Nephron progenitor cell (in vitro differentiated cells): Measurements from ENCODE around the gene CLDN16.

Experiments used
- DNase-seq: peaks from one replicate; pipeline ENCODE4 v3.0.0; 2021
- H3K27ac Mint-ChIP-seq: 2 replicates; pipeline ENCODE4 v1.8.0; 2021; ENCODE audit warnings: mild to moderate bottlenecking, moderate library complexity, mixed read lengths
- H3K27me3 Mint-ChIP-seq: 2 replicates; pipeline ENCODE4 v1.8.0; 2021; ENCODE audit warnings: mild to moderate bottlenecking, low read depth, mixed read lengths; ENCODE audit not compliant: poor library complexity
- H3K36me3 Mint-ChIP-seq: 2 replicates; pipeline ENCODE4 v1.8.0; 2021; ENCODE audit warnings: low read depth, mixed read lengths
- H3K4me1 Mint-ChIP-seq: 2 replicates; pipeline ENCODE4 v1.8.0; 2021; ENCODE audit warnings: mixed read lengths
- H3K4me3 Mint-ChIP-seq: 2 replicates; pipeline ENCODE4 v1.8.0; 2021; ENCODE audit warnings: mild to moderate bottlenecking, moderate library complexity, mixed read lengths
- H3K9me3 Mint-ChIP-seq: 2 replicates; pipeline ENCODE4 v1.8.0; 2021; ENCODE audit warnings: mild to moderate bottlenecking, moderate library complexity, mixed read lengths
- TF ChIP-seq, protein P1 (sequence below): fragments of 200-600 bp; sonication (generic); IDR thresholded peaks from 2 replicates; pipeline ENCODE4 v1.5.0; 2021; ENCODE audit warnings: antibody characterized with exemption

The CLDN16 gene

DNA sequence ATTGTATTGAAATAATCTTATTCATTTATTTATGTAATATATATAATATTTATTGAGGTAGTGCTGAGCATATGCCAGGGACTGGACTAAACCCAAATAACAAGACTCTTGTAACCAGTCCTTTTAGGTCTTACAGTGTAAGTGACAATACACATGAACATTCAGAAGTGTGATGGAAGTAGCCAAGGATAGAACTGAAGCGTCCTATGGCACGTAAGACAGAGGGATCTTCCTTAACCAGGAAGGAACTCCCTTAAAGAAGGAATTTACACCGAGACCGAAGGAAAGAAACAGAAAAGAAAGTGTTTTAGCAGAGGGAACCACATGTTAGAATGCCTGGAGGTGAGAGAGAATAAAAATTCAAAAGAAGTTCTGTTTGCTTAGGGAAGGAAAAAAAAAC, 42.1 kb upstream of the CLDN16 start:
- peaks cover 15% of the 10 kb centered on the region for H3K4me1 Mint-ChIP-seq
- H3K9me3 Mint-ChIP-seq = peaks cover 15% of the 10 kb centered on the region
- no peak for DNase-seq
- H3K27me3 Mint-ChIP-seq = no peaks in the 10 kb centered on the region
- no peak overlapping the region for H3K27ac Mint-ChIP-seq
- H3K4me3 Mint-ChIP-seq = no peak overlapping the region
- TF ChIP-seq, protein P1, sequence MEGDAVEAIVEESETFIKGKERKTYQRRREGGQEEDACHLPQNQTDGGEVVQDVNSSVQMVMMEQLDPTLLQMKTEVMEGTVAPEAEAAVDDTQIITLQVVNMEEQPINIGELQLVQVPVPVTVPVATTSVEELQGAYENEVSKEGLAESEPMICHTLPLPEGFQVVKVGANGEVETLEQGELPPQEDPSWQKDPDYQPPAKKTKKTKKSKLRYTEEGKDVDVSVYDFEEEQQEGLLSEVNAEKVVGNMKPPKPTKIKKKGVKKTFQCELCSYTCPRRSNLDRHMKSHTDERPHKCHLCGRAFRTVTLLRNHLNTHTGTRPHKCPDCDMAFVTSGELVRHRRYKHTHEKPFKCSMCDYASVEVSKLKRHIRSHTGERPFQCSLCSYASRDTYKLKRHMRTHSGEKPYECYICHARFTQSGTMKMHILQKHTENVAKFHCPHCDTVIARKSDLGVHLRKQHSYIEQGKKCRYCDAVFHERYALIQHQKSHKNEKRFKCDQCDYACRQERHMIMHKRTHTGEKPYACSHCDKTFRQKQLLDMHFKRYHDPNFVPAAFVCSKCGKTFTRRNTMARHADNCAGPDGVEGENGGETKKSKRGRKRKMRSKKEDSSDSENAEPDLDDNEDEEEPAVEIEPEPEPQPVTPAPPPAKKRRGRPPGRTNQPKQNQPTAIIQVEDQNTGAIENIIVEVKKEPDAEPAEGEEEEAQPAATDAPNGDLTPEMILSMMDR = no peak
- H3K36me3 Mint-ChIP-seq = no peaks in the 10 kb centered on the region

DNA sequence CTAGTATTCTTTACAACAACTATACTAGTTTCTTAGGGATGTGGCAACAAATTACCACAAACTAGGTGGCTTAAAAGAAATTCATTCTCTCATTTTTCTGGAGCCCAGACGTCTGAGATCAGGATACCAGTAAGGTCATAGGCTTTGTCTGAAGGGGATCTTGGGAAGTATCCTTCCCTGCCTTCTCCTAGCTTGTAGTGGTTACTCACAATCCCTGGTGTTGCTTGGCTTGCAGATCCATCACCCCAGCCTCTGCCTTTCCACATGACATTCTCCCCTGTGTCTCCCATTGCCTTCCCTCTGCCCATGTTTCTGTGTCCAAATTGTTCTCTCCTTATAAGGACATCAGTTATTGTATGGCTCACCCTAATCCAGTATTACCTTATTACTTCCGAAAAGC, 41.4 kb upstream of the CLDN16 start:
- H3K27me3 Mint-ChIP-seq = no peaks in the 10 kb centered on the region
- peaks cover 21% of the 10 kb centered on the region for H3K4me1 Mint-ChIP-seq
- no peak overlapping the region for H3K4me3 Mint-ChIP-seq
- H3K27ac Mint-ChIP-seq = no peak overlapping the region
- TF ChIP-seq, protein P1 = no peak
- peaks cover 14% of the 10 kb centered on the region for H3K9me3 Mint-ChIP-seq
- H3K36me3 Mint-ChIP-seq = no peaks in the 10 kb centered on the region
- DNase-seq = no peak

DNA sequence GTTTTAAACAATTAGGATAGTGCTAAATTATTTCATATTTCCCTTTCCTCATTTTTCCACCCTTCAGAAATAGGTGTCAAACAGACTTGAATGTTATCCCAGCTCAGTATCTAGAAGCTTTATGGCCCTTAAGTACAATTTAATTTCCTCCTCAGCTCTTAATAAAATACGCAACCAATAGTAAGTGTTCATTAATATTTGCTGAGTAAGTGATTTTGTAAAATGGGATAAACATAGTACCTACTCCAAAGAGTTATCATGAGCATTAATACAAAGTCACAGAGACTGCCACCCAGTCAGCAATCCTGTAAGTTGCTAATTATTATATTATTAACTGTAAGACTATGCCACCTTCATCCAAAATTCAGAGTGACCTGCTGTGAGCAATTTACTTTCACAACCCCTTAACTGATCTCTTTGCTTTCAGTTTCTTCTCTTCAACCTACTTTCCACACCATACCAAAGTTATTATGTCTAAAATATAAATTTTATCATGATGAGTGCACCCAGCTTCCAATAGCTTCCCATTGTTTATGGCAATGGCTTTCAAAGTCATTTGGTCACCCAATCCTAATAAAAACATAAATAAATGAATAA, 35.0 kb upstream of the CLDN16 start:
- DNase-seq = no peak
- Mint-ChIP-seq H3K36me3 (no peaks in the 10 kb centered on the region), H3K27ac (no peak overlapping the region), H3K4me3 (no peak overlapping the region), H3K27me3 (no peaks in the 10 kb centered on the region), H3K9me3 (peaks cover 6% of the 10 kb centered on the region), H3K4me1 (peaks cover 9% of the 10 kb centered on the region)
- TF ChIP-seq, protein P1 = no peak

DNA sequence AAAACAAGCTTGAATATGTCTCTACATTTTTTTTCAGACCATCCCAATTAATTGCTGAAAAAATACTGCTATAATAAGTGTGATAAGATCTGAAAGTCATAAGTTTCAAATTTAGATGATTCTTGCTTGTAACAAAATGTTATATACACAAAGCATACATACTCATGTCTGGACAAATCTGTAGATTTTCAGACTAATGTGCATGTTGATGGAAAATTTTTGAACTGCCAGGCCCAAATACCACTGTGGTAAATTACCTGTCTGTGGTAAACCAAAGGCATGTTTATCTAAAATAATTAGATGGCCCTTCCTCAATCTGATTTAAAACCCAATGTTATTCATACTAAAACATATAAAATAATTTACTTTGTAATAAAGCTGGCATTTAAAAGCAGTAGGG, 31.7 kb upstream of the CLDN16 start:
- TF ChIP-seq, protein P1 = no peak
- Mint-ChIP-seq H3K4me1 (peaks cover 2% of the 10 kb centered on the region), H3K27me3 (peaks cover under 1% of the 10 kb centered on the region), H3K27ac (no peak overlapping the region), H3K36me3 (no peaks in the 10 kb centered on the region), H3K9me3 (peaks cover 6% of the 10 kb centered on the region), H3K4me3 (no peak overlapping the region)
- DNase-seq = no peak

DNA sequence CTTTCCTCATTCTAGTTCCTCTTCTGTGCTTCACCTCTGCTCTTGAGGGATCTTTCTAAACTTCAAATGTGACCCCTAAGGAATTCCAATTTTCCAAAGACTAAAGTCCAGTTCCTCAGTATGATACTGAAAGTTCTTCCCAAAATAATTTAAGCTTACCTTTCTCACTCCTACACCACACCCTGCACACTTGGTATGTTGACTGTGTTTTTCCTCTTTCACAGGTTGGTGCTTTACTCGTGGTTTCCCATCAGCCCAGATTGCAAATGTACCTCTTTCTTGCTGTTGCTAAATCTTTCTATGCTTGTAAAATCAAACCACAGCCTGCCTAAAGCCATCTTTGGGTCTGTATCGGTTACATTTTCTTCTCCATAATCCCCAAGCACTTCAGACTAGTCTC, 30.5 kb upstream of the CLDN16 start:
- H3K36me3 Mint-ChIP-seq = no peaks in the 10 kb centered on the region
- peaks cover 12% of the 10 kb centered on the region for H3K9me3 Mint-ChIP-seq
- no peak overlapping the region for H3K27ac Mint-ChIP-seq
- H3K4me3 Mint-ChIP-seq = no peak overlapping the region
- DNase-seq = no peak
- peaks cover 4% of the 10 kb centered on the region for H3K4me1 Mint-ChIP-seq
- peaks cover 4% of the 10 kb centered on the region for H3K27me3 Mint-ChIP-seq
- TF ChIP-seq, protein P1 = no peak

DNA sequence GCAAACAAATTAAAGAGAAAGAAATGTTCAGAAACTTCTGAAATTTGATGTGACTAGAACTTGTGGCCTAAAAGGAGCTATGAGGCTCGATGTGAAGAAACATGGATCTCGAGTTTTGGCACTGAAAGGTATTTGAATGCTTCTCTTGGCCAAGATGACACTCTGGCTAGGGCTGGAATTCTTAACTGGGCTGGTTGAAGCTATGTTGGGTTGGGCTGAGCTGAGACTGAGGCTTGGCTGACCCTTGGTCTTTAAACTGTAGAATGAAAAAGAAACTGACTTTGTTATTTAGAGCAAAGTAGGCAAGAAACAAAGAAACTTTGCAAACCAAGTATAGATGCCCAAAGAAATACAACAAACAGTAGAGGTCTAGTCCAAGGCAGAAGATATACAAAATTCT, 28.1 kb upstream of the CLDN16 start:
- peaks cover 7% of the 10 kb centered on the region for H3K9me3 Mint-ChIP-seq
- H3K27ac Mint-ChIP-seq = no peak overlapping the region
- TF ChIP-seq, protein P1 = no peak
- H3K4me1 Mint-ChIP-seq = peaks cover 10% of the 10 kb centered on the region
- peaks cover 4% of the 10 kb centered on the region for H3K27me3 Mint-ChIP-seq
- H3K4me3 Mint-ChIP-seq = no peak overlapping the region
- no peaks in the 10 kb centered on the region for H3K36me3 Mint-ChIP-seq
- no peak for DNase-seq
